GM23338 (cell line): ENCODE results near the gene ANKRD55. TPM values are rescaled to one million over a fixed set of nuclear protein-coding genes. Genes with fewer than 3 reads are reported as not detected.

ENCODE experiments used
- CREB1 ChIP-seq: fragments of 250-450 bp; sonication (Bioruptor Pico); IDR thresholded peaks from 2 replicates; pipeline ENCODE4 v1.5.0; 2020; ENCODE audit warnings: low read depth, mild to moderate bottlenecking, moderate library complexity
- polyA plus RNA-seq: library from polyadenylated mRNA; unstranded; fragments of >200 nt; fragmentation: Nextera tagmentation; extraction: Ambion mirVana; gene quantifications from 2 replicates; pipeline ENCODE4 v1.2.1, GENCODE V29; 2016
- small RNA-seq: library from RNA; depleted of rRNA; stranded (forward); fragments of <200 nt; gene quantifications from one replicate; pipeline ENCODE3, GENCODE V24; 2014; ENCODE audit warnings: low replicate concordance
- total RNA-seq: library from RNA; depleted of rRNA; stranded (reverse); fragments of >200 nt; shearing (Covaris generic); gene quantifications from 2 replicates; pipeline ENCODE4 v1.2.3, GENCODE V29; 2014; rRNA removed

The ANKRD55 gene
- total and polyA plus RNA-seq, 2 experiments from 2014 or later, result not detected

GRCh38 chr5:56050551-56051255 lies 182.4 kb downstream of the ANKRD55 start (continued):
- TF ChIP-seq CREB1 (CRISPR knock-in tag), result no peak

Small RNA genes within 50 kb of the gene (small RNA-seq; reads per million reads assigned to genes)
- gene RNA5SP184 (not detected), gene RNA5SP185 (0.17 reads per million), gene RNU6-299P (not detected)

Other genes starting within 250 kb of the ANKRD55 start
- gene IL6ST, start 238.4 kb downstream of the ANKRD55 start, total RNA-seq, result 9.8 and 11.3 TPM in 2 replicates
- gene IL6ST, start 238.4 kb downstream of the ANKRD55 start, polyA plus RNA-seq, result 5.0 and 6.7 TPM in 2 replicates